Mesodermal cell (in vitro differentiated cells): Measurements from ENCODE around the gene CLCNKA.
"Not testable (repeated sequence)": the region's sequence is repeated elsewhere in the genome, so short reads cannot be mapped to it uniquely, and the experiment has no call there.

Source experiments
- H3K27ac ChIP-seq: 2 replicates; pipeline ENCODE4 v1.7.0; 2013; ENCODE audit warnings: mild to moderate bottlenecking, low read depth, low read length, moderate library complexity; ENCODE audit not compliant: severe bottlenecking
- H3K36me3 ChIP-seq: 2 replicates; pipeline ENCODE4 v1.7.1; 2013; ENCODE audit warnings: mild to moderate bottlenecking, low read length, moderate library complexity; ENCODE audit not compliant: control insufficient read depth, insufficient read depth
- H3K4me1 ChIP-seq: one replicate; pipeline ENCODE4 v1.7.1; 2013; ENCODE audit warnings: mild to moderate bottlenecking, low read length; ENCODE audit not compliant: insufficient read depth, control insufficient read depth, poor library complexity, severe bottlenecking
- H3K4me3 ChIP-seq: 2 replicates; pipeline ENCODE4 v1.7.0; 2013; ENCODE audit warnings: low read length, control low read depth, mild to moderate bottlenecking; ENCODE audit not compliant: insufficient read depth, poor library complexity, severe bottlenecking; ENCODE audit errors: extremely low read depth
- H3K9me3 ChIP-seq: 2 replicates; pipeline ENCODE4 v1.7.1; 2013; ENCODE audit warnings: mild to moderate bottlenecking, low read length, moderate library complexity; ENCODE audit not compliant: control insufficient read depth
- WGBS, 2 experiments: methylation state at CpG; one replicate each; pipeline ENCODE4 v1.1.5; 2013; ENCODE audit warnings: missing lambda C conversion rate in 2 of 2; ENCODE audit not compliant: insufficient coverage in 2 of 2; 5-methylcytosine and 5-hydroxymethylcytosine counted together

The CLCNKA gene

GRCh38 chr1:15997637-15998280 is 24.1 kb upstream of the CLCNKA start:
- Histone ChIP-seq H3K36me3 (no peaks in the 10 kb centered on the region), H3K4me1 (no peaks in the 10 kb centered on the region), H3K4me3 (no peak overlapping the region), H3K27ac (no peak overlapping the region), H3K9me3 (no peaks in the 10 kb centered on the region)
- 93 to 94% methylated on average over 8 to 9 of the region's 9 CpGs for WGBS, 2 experiments

GRCh38 chr1:15998929-15999328 is 22.9 kb upstream of the CLCNKA start:
- 96 to 97% methylated on average over 9 to 11 of the region's 11 CpGs for WGBS, 2 experiments
- Histone ChIP-seq H3K4me1 (no peaks in the 10 kb centered on the region), H3K27ac (no peak overlapping the region), H3K9me3 (no peaks in the 10 kb centered on the region), H3K36me3 (no peaks in the 10 kb centered on the region), H3K4me3 (no peak overlapping the region)

GRCh38 chr1:16001274-16001673 is 20.6 kb upstream of the CLCNKA start:
- H3K36me3 ChIP-seq, H3K27ac ChIP-seq, H3K9me3 ChIP-seq, H3K4me3 ChIP-seq, H3K4me1 ChIP-seq: not testable (repeated sequence)
- 86 to 96% methylated on average over 9 to 10 of the region's 10 CpGs for WGBS, 2 experiments

GRCh38 chr1:16005597-16005996 is 16.2 kb upstream of the CLCNKA start:
- H3K4me3 ChIP-seq = no peak overlapping the region
- 90 to 96% methylated on average over 5 of the region's 5 CpGs for WGBS, 2 experiments

GRCh38 chr1:16006010-16006409 is 15.8 kb upstream of the CLCNKA start:
- no peak overlapping the region for H3K4me3 ChIP-seq
- no peaks in the 10 kb centered on the region for H3K9me3 ChIP-seq
- no peak overlapping the region for H3K27ac ChIP-seq
- WGBS, 2 experiments = 77 to 85% methylated on average over 9 to 10 of the region's 11 CpGs
- H3K4me1 ChIP-seq = peaks cover 3% of the 10 kb centered on the region
- no peaks in the 10 kb centered on the region for H3K36me3 ChIP-seq

More at GRCh38 chr1:16005597-16005996, 16.2 kb upstream of the CLCNKA start:
- Histone ChIP-seq H3K4me1 (peaks cover 3% of the 10 kb centered on the region), H3K9me3 (no peaks in the 10 kb centered on the region), H3K27ac (no peak overlapping the region), H3K36me3 (no peaks in the 10 kb centered on the region)

GRCh38 chr1:16006552-16007485 is 15.0 kb upstream of the CLCNKA start:
- 69 to 75% methylated on average over 5 to 7 of the region's 9 CpGs for WGBS, 2 experiments
- Histone ChIP-seq H3K27ac (no peak overlapping the region), H3K36me3 (no peaks in the 10 kb centered on the region), H3K4me3 (no peak overlapping the region), H3K4me1 (peaks cover 3% of the 10 kb centered on the region), H3K9me3 (no peaks in the 10 kb centered on the region)

GRCh38 chr1:16007671-16008341 is 14.0 kb upstream of the CLCNKA start:
- Histone ChIP-seq H3K36me3 (no peaks in the 10 kb centered on the region), H3K4me3 (no peak overlapping the region), H3K4me1 (peaks cover 9% of the 10 kb centered on the region), H3K27ac (no peak overlapping the region), H3K9me3 (no peaks in the 10 kb centered on the region)
- WGBS, 2 experiments = 83 to 94% methylated on average over 2 to 4 of the region's 6 CpGs

- Histone ChIP-seq H3K4me1 (peaks cover 16% of the 10 kb centered on the region), H3K27ac (no peak overlapping the region), H3K4me3 (no peak overlapping the region), H3K9me3 (no peaks in the 10 kb centered on the region), H3K36me3 (no peaks in the 10 kb centered on the region)
- 0% methylated on average over 2 to 3 of the region's 4 CpGs for WGBS, 2 experiments
These were observed 12.8 kb upstream of the CLCNKA start for GRCh38 chr1:16009030-16009460.

GRCh38 chr1:16009678-16010077 is 12.2 kb upstream of the CLCNKA start:
- Histone ChIP-seq H3K36me3 (no peaks in the 10 kb centered on the region), H3K4me1 (peaks cover 23% of the 10 kb centered on the region), H3K4me3 (no peak overlapping the region), H3K27ac (no peak overlapping the region), H3K9me3 (no peaks in the 10 kb centered on the region)
- 92 to 93% methylated on average over 8 to 11 of the region's 11 CpGs for WGBS, 2 experiments

GRCh38 chr1:16010837-16011236 is 11.0 kb upstream of the CLCNKA start:
- Histone ChIP-seq H3K4me3 (no peak overlapping the region), H3K36me3 (no peaks in the 10 kb centered on the region), H3K9me3 (no peaks in the 10 kb centered on the region), H3K27ac (no peak overlapping the region), H3K4me1 (peaks cover 25% of the 10 kb centered on the region)
- whole genome bisulfite sequencing, 2 experiments = 88 to 100% methylated on average over 2 of the region's 3 CpGs
